GM23338 (cell line): ENCODE data around the gene TMCO4. TPM values are rescaled to one million over a fixed set of nuclear protein-coding genes. Genes with fewer than 3 reads are reported as not detected.
"Not testable (repeated sequence)": the region's sequence is repeated elsewhere in the genome, so short reads cannot be mapped to it uniquely, and the experiment has no call there.

Source experiments
- ATAC-seq: fragments of 200-7000 bp; cut with Tn5 transposase; 3 replicates; pipeline ENCODE4 v1.9.1; 2020
- DNase-seq: peaks from one replicate; pipeline ENCODE4 v3.0.0-alpha.2; 2015; ENCODE audit warnings: low spot score
- H2AFZ ChIP-seq: fragments of 200-600 bp; sonication (generic); 2 replicates; pipeline ENCODE4 v1.8.0; 2016; ENCODE audit warnings: antibody characterized with exemption, mild to moderate bottlenecking, moderate library complexity
- H3F3A ChIP-seq: fragments of 200-600 bp; sonication (generic); replicated peaks from 2 replicates; pipeline ENCODE4 v1.8.0; 2017; ENCODE audit warnings: antibody characterized with exemption, mixed run types, low read depth
- H3K27ac ChIP-seq: fragments of 200-600 bp; sonication (generic); 2 replicates; pipeline ENCODE4 v1.6.1; 2016; ENCODE audit warnings: low read depth
- H3K27me3 ChIP-seq: fragments of 200-600 bp; sonication (generic); 2 replicates; pipeline ENCODE4 v1.8.0; 2016; ENCODE audit warnings: mild to moderate bottlenecking, mixed run types, moderate library complexity; ENCODE audit not compliant: insufficient read depth
- H3K36me3 ChIP-seq: fragments of 200-600 bp; sonication (generic); 2 replicates; pipeline ENCODE4 v1.8.0; 2016; ENCODE audit warnings: mild to moderate bottlenecking; ENCODE audit not compliant: insufficient read depth
- H3K4me1 ChIP-seq: fragments of 200-600 bp; sonication (generic); 2 replicates; pipeline ENCODE4 v1.8.0; 2016; ENCODE audit warnings: mild to moderate bottlenecking, moderate library complexity; ENCODE audit not compliant: insufficient read depth
- H3K4me2 ChIP-seq: fragments of 200-600 bp; sonication (generic); 2 replicates; pipeline ENCODE4 v1.7.1; 2017; ENCODE audit warnings: mixed run types
- H3K4me3 ChIP-seq: fragments of 200-600 bp; sonication (generic); 2 replicates; pipeline ENCODE4 v1.6.1; 2016; ENCODE audit warnings: mixed run types
- H3K79me2 ChIP-seq: fragments of 200-600 bp; sonication (generic); replicated peaks from 2 replicates; pipeline ENCODE4 v1.8.0; 2017; ENCODE audit warnings: mild to moderate bottlenecking; ENCODE audit not compliant: insufficient read depth
- H3K9me2 ChIP-seq: fragments of 200-600 bp; sonication (generic); 2 replicates; pipeline ENCODE4 v1.8.0; 2017; ENCODE audit not compliant: insufficient read depth
- H4K20me1 ChIP-seq: fragments of 200-600 bp; sonication (generic); replicated peaks from 2 replicates; pipeline ENCODE4 v1.8.0; 2017; ENCODE audit warnings: mild to moderate bottlenecking; ENCODE audit not compliant: insufficient read depth
- H3K27ac Mint-ChIP-seq: 2 replicates; pipeline ENCODE4 v1.8.0; 2020; ENCODE audit warnings: inconsistent platforms, mild to moderate bottlenecking, moderate library complexity, mixed read lengths
- H3K27me3 Mint-ChIP-seq: 3 replicates; pipeline ENCODE4 v1.8.0; 2022; ENCODE audit warnings: low read depth, mild to moderate bottlenecking, moderate library complexity, mixed read lengths, inconsistent platforms; ENCODE audit not compliant: insufficient read depth, poor library complexity
- H3K36me3 Mint-ChIP-seq: 3 replicates; pipeline ENCODE4 v1.8.0; 2021; ENCODE audit warnings: low read depth, mild to moderate bottlenecking, inconsistent platforms, moderate library complexity, mixed read lengths
- H3K4me1 Mint-ChIP-seq: 3 replicates; pipeline ENCODE4 v1.8.0; 2020; ENCODE audit warnings: mild to moderate bottlenecking, inconsistent platforms, mixed read lengths
- H3K4me3 Mint-ChIP-seq: 3 replicates; pipeline ENCODE4 v1.8.0; 2021; ENCODE audit warnings: moderate library complexity, mild to moderate bottlenecking, inconsistent platforms, mixed read lengths
- H3K9me3 Mint-ChIP-seq: 3 replicates; pipeline ENCODE4 v1.8.0; 2020; ENCODE audit warnings: moderate library complexity, mild to moderate bottlenecking, inconsistent platforms, mixed read lengths
- JUNB ChIP-seq: IDR thresholded peaks from one replicate; pipeline ENCODE4 v1.6.1; 2016; ENCODE audit warnings: antibody characterized with exemption; ENCODE audit not compliant: unreplicated experiment
- NANOG ChIP-seq: IDR thresholded peaks from 2 replicates; pipeline ENCODE4 v1.6.1; 2016; ENCODE audit warnings: antibody characterized with exemption, borderline replicate concordance
- POLR2AphosphoS5 ChIP-seq: IDR thresholded peaks from 2 replicates; pipeline ENCODE4 v1.6.1; 2016; ENCODE audit warnings: antibody characterized with exemption, low read depth
- STAT1 ChIP-seq: IDR thresholded peaks from one replicate; pipeline ENCODE4 v1.6.1; 2016; ENCODE audit warnings: antibody characterized with exemption; ENCODE audit not compliant: unreplicated experiment
- ZNF114 ChIP-seq: fragments of 250-450 bp; sonication (Bioruptor Pico); IDR thresholded peaks from 2 replicates; pipeline ENCODE4 v1.5.0; 2020; ENCODE audit warnings: mild to moderate bottlenecking, moderate library complexity
- ZNF331 ChIP-seq: fragments of 250-450 bp; sonication (Bioruptor Pico); IDR thresholded peaks from 2 replicates; pipeline ENCODE4 v1.5.0; 2020; ENCODE audit warnings: low read depth, mild to moderate bottlenecking, moderate library complexity
- polyA plus RNA-seq: library from polyadenylated mRNA; unstranded; fragments of >200 nt; fragmentation: Nextera tagmentation; extraction: Ambion mirVana; gene quantifications from 2 replicates; pipeline ENCODE4 v1.2.1, GENCODE V29; 2016
- total RNA-seq: library from RNA; depleted of rRNA; stranded (reverse); fragments of >200 nt; shearing (Covaris generic); gene quantifications from 2 replicates; pipeline ENCODE4 v1.2.3, GENCODE V29; 2014
- TF ChIP-seq, protein P1 (sequence below): IDR thresholded peaks from 2 replicates; pipeline ENCODE4 v1.6.1; 2016; ENCODE audit warnings: antibody characterized with exemption
- TF ChIP-seq, protein P2 (sequence below), 2 experiments: fragments of 200-600 bp in 1 of 2; sonication (generic) in 1 of 2; conservative IDR thresholded peaks; 2 replicates each; pipeline versions ENCODE4 v1.5.1 to v1.6.1; 2016 to 2017; ENCODE audit warnings: antibody characterized with exemption in 2 of 2, low read depth in 2 of 2, mild to moderate bottlenecking in 2 of 2, moderate library complexity in 1 of 2
- TF ChIP-seq, protein P3 (sequence below): IDR thresholded peaks from one replicate; pipeline ENCODE4 v1.6.1; 2018; ENCODE audit warnings: antibody characterized with exemption; ENCODE audit not compliant: unreplicated experiment

The TMCO4 gene
- total and polyA plus RNA-seq, 2 experiments from 2014 or later, result 2.6 to 6.9 TPM

DNA sequence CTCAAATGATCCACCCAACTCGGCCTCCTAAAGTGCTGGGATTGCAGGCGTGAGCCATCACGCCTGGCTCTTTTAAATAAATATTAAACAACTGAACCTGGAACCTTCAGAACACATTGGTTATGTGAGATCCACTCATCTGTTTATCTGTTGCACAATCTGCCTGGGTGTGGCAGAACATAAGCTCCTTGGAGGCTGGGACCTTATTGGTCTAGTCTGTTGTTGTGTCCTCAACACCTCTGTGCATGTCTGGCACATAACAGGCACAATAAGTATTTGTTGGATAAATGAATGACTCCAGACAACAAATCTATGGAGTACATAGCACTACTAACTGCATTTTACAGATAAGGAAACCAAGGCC, 159.7 kb downstream of the TMCO4 start (continued):
- TF ChIP-seq, protein P1, sequence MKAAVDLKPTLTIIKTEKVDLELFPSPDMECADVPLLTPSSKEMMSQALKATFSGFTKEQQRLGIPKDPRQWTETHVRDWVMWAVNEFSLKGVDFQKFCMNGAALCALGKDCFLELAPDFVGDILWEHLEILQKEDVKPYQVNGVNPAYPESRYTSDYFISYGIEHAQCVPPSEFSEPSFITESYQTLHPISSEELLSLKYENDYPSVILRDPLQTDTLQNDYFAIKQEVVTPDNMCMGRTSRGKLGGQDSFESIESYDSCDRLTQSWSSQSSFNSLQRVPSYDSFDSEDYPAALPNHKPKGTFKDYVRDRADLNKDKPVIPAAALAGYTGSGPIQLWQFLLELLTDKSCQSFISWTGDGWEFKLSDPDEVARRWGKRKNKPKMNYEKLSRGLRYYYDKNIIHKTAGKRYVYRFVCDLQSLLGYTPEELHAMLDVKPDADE, result no peak
- TF ChIP-seq JUNB (no peak), ZNF331 (CRISPR knock-in tag) (no peak), STAT1 (no peak), ZNF114 (CRISPR knock-in tag) (no peak)

DNA sequence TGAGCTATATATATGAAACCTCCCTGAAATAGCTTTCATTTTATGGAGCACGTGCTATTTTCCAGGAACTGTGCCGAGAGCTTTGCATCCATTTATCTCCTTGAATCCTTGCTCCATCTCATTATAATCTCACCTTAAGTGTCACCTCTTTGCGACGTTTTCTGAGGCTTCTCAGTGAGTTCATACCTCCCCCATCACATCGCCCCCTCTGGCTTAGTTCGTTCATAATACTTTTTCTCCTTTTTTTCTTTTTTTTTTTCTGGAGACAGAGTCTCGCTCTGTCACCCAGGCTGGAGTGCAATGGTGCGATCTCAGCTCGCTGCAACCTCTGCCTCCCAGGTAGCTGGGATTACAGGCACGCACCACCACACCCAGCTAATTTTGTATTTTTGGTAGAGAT, 160.5 kb downstream of the TMCO4 start:
- H2AFZ ChIP-seq, H3K9me3 Mint-ChIP-seq, ATAC-seq, H3K9me2 ChIP-seq, H3K36me3 ChIP-seq, H4K20me1 ChIP-seq, H3K79me2 ChIP-seq, H3F3A ChIP-seq, H3K27ac ChIP-seq, H3K4me3 Mint-ChIP-seq, H3K36me3 Mint-ChIP-seq, H3K4me1 ChIP-seq, H3K4me2 ChIP-seq, H3K27ac Mint-ChIP-seq, H3K4me3 ChIP-seq: not testable (repeated sequence)
- Mint-ChIP-seq H3K27me3 (peaks cover 31% of the 10 kb centered on the region), H3K4me1 (peaks cover 12% of the 10 kb centered on the region)
- TF ChIP-seq, protein P2, sequence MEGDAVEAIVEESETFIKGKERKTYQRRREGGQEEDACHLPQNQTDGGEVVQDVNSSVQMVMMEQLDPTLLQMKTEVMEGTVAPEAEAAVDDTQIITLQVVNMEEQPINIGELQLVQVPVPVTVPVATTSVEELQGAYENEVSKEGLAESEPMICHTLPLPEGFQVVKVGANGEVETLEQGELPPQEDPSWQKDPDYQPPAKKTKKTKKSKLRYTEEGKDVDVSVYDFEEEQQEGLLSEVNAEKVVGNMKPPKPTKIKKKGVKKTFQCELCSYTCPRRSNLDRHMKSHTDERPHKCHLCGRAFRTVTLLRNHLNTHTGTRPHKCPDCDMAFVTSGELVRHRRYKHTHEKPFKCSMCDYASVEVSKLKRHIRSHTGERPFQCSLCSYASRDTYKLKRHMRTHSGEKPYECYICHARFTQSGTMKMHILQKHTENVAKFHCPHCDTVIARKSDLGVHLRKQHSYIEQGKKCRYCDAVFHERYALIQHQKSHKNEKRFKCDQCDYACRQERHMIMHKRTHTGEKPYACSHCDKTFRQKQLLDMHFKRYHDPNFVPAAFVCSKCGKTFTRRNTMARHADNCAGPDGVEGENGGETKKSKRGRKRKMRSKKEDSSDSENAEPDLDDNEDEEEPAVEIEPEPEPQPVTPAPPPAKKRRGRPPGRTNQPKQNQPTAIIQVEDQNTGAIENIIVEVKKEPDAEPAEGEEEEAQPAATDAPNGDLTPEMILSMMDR (conservative IDR thresholded peaks at IDR 0.05; ENCODE audit: low read depth in 2 of 2), result peak; percentile 40 to 51
- H3K27me3 ChIP-seq, result peaks cover 28% of the 10 kb centered on the region
- DNase-seq, result peak; percentile 70

DNA sequence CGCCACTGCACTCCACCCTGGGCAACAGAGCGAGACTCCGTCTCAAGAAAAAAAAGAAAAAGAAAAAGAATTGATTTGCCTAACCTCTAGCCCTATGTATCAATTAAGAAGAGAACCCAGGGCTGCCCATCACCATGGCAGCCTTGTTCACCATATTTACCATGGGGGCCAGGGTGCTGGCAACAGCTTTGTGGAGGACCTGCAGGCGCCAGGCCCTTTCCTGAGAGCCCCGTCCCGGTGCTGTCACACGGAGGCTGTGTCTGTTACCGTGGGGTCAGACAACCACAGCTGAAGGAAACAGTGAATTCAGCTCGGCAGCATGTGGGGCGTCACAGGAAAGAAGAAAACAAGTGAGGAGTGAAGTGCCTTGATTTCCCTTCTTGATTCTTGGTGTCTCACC, 162.1 kb downstream of the TMCO4 start:
- no peak overlapping the region for H3K4me3 Mint-ChIP-seq
- Histone ChIP-seq H3K79me2 (no peaks in the 10 kb centered on the region), H3K27me3 (peaks cover 15% of the 10 kb centered on the region), H3F3A (no peaks in the 10 kb centered on the region; the same call in 1 of the 2 replicates), H3K36me3 (no peaks in the 10 kb centered on the region), H3K4me3 (no peak overlapping the region), H2AFZ (no peak overlapping the region), H4K20me1 (0 out of 2 replicates have a peak, but pooled peaks cover 3% of the 10 kb centered on the region), H3K27ac (no peak overlapping the region), H3K9me2 (no peaks in the 10 kb centered on the region), H3K4me1 (0 out of 2 replicates have a peak, but pooled peaks cover 7% of the 10 kb centered on the region), H3K4me2 (no peak overlapping the region)
- H3K9me3 Mint-ChIP-seq, result no peaks in the 10 kb centered on the region
- no peak overlapping the region for H3K27ac Mint-ChIP-seq
- peaks cover 6% of the 10 kb centered on the region for H3K4me1 Mint-ChIP-seq
- peaks cover 18% of the 10 kb centered on the region for H3K27me3 Mint-ChIP-seq
- H3K36me3 Mint-ChIP-seq, result no peaks in the 10 kb centered on the region
- ATAC-seq (no peak), DNase-seq (no peak)
- TF ChIP-seq, protein P3, sequence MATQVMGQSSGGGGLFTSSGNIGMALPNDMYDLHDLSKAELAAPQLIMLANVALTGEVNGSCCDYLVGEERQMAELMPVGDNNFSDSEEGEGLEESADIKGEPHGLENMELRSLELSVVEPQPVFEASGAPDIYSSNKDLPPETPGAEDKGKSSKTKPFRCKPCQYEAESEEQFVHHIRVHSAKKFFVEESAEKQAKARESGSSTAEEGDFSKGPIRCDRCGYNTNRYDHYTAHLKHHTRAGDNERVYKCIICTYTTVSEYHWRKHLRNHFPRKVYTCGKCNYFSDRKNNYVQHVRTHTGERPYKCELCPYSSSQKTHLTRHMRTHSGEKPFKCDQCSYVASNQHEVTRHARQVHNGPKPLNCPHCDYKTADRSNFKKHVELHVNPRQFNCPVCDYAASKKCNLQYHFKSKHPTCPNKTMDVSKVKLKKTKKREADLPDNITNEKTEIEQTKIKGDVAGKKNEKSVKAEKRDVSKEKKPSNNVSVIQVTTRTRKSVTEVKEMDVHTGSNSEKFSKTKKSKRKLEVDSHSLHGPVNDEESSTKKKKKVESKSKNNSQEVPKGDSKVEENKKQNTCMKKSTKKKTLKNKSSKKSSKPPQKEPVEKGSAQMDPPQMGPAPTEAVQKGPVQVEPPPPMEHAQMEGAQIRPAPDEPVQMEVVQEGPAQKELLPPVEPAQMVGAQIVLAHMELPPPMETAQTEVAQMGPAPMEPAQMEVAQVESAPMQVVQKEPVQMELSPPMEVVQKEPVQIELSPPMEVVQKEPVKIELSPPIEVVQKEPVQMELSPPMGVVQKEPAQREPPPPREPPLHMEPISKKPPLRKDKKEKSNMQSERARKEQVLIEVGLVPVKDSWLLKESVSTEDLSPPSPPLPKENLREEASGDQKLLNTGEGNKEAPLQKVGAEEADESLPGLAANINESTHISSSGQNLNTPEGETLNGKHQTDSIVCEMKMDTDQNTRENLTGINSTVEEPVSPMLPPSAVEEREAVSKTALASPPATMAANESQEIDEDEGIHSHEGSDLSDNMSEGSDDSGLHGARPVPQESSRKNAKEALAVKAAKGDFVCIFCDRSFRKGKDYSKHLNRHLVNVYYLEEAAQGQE, result no peak
- TF ChIP-seq POLR2AphosphoS5 (no peak), ZNF114 (CRISPR knock-in tag) (no peak), NANOG (no peak)
- TF ChIP-seq, protein P2 (conservative IDR thresholded peaks at IDR 0.05; ENCODE audit: low read depth in 2 of 2), result no peak
